B cell (primary cell): ENCODE data around the gene STK4. TPM values are rescaled to one million over a fixed set of nuclear protein-coding genes. Genes with fewer than 3 reads are reported as not detected.
A peak's percentile ranks its signal among the peaks of the same experiment; 100 is the strongest.

Source experiments
- ATAC-seq: fragments of 200-7000 bp; cut with Tn5 transposase; one replicate; pipeline ENCODE4 v1.10.0; 2021; ENCODE audit warnings: low read depth, mild to moderate bottlenecking, moderate number of reproducible peaks, moderate library complexity
- CTCF ChIA-PET: fragments of 350-600 bp; sonication (Branson Sonifier 250); formaldehyde crosslinking; loops from one replicate; lab custom pipeline; 2021; ENCODE audit warnings: antibody characterized with exemption, inconsistent platforms; lab: Charles Lee
- POLR2A ChIA-PET: fragments of 350-600 bp; sonication (Branson Sonifier 250); formaldehyde crosslinking; loops from one replicate; lab custom pipeline; 2021; ENCODE audit warnings: antibody characterized with exemption; lab: Charles Lee
- DNase-seq: peaks from one replicate; pipeline ENCODE4 v3.0.0; 2013
- H2AFZ ChIP-seq: 2 replicates; pipeline ENCODE4 v1.6.1; 2012; ENCODE audit warnings: mild to moderate bottlenecking, low read depth, low read length; ENCODE audit not compliant: insufficient read depth, poor library complexity, severe bottlenecking
- H3K27ac ChIP-seq, 2 donors: 1 replicate in 1 of 2; 2 replicates in 1 of 2; pipeline ENCODE4 v1.5.1; 2012 to 2013; ENCODE audit warnings: low read length in 2 of 2, mild to moderate bottlenecking in 2 of 2, moderate library complexity in 1 of 2
- H3K27me3 ChIP-seq, 4 experiments: fragments of 200-600 bp in 1 of 4; sonication (generic) in 1 of 4; replicated peaks in 1 of 4; 1 replicate in 2 of 4; 2 replicates in 2 of 4; pipeline versions ENCODE4 v1.6.1 to v1.7.0; 2013 to 2016; ENCODE audit warnings: low read length in 3 of 4, mild to moderate bottlenecking in 2 of 4, mixed read lengths in 1 of 4, moderate library complexity in 1 of 4; ENCODE audit not compliant: insufficient read depth in 4 of 4, control insufficient read depth in 3 of 4; ENCODE audit errors: control extremely low read depth in 1 of 4
- H3K36me3 ChIP-seq, 2 experiments: replicated peaks in 1 of 2; 1 replicate in 1 of 2; 2 replicates in 1 of 2; pipeline versions ENCODE4 v1.6.1 to v1.7.1; 2013; ENCODE audit warnings: low read length in 1 of 2; ENCODE audit not compliant: insufficient read depth in 2 of 2, control insufficient read depth in 1 of 2; ENCODE audit errors: control extremely low read depth in 1 of 2, extremely low read depth in 1 of 2
- H3K4me1 ChIP-seq, 2 donors: fragments of 200-600 bp in 1 of 2; sonication (generic) in 1 of 2; 1 replicate in 1 of 2; 2 replicates in 1 of 2; pipeline versions ENCODE4 v1.5.1 to v1.6.1; 2013 to 2017; ENCODE audit warnings: low read length in 2 of 2; ENCODE audit not compliant: control insufficient read depth in 2 of 2, insufficient read depth in 2 of 2
- H3K4me2 ChIP-seq: replicated peaks from 2 replicates; pipeline ENCODE3; 2012; ENCODE audit warnings: mild to moderate bottlenecking, low read depth, low read length; ENCODE audit not compliant: poor library complexity, severe bottlenecking
- H3K4me3 ChIP-seq, 5 experiments: fragments of 200-600 bp in 1 of 5; sonication (generic) in 1 of 5; 1 replicate in 3 of 5; 2 replicates in 2 of 5; pipeline versions ENCODE4 v1.5.1 to v1.7.0; 2011 to 2016; ENCODE audit warnings: low read length in 4 of 5, mild to moderate bottlenecking in 4 of 5, low read depth in 2 of 5, control low read depth in 1 of 5, moderate library complexity in 1 of 5; ENCODE audit not compliant: insufficient read depth in 1 of 5; ENCODE audit errors: control extremely low read depth in 1 of 5, extremely low read depth in 1 of 5
- H3K79me2 ChIP-seq: fragments of 200-600 bp; sonication (generic); one replicate; pipeline ENCODE4 v1.6.0; 2016; ENCODE audit warnings: low read length; ENCODE audit not compliant: control insufficient read depth, insufficient read depth
- H3K9ac ChIP-seq: fragments of 200-600 bp; sonication (generic); 2 replicates; pipeline ENCODE4 v1.6.1; 2017; ENCODE audit warnings: mild to moderate bottlenecking, low read length, moderate library complexity
- H3K9me3 ChIP-seq, 3 donors: one replicate each; pipeline versions ENCODE4 v1.6.1 to v1.7.1; 2013; ENCODE audit warnings: low read length in 2 of 3; ENCODE audit not compliant: control insufficient read depth in 2 of 3, insufficient read depth in 1 of 3; ENCODE audit errors: control extremely low read depth in 1 of 3
- H4K20me1 ChIP-seq: 2 replicates; pipeline ENCODE4 v1.6.0; 2012; ENCODE audit warnings: mild to moderate bottlenecking, low read length; ENCODE audit not compliant: insufficient read depth, control insufficient read depth, poor library complexity, severe bottlenecking
- H3K27ac Mint-ChIP-seq: one replicate; pipeline ENCODE4 v1.8.0; 2021; ENCODE audit warnings: mixed read lengths
- H3K27me3 Mint-ChIP-seq: one replicate; pipeline ENCODE4 v1.8.0; 2021; ENCODE audit warnings: mixed read lengths
- H3K4me1 Mint-ChIP-seq: one replicate; pipeline ENCODE4 v1.8.0; 2021; ENCODE audit warnings: mixed read lengths
- H3K4me3 Mint-ChIP-seq: one replicate; pipeline ENCODE4 v1.8.0; 2021; ENCODE audit warnings: mixed read lengths
- H3K9me3 Mint-ChIP-seq: one replicate; pipeline ENCODE4 v1.8.0; 2022; ENCODE audit warnings: mixed read lengths; ENCODE audit not compliant: insufficient read depth
- CTCF ChIP-seq: fragments of 200-600 bp; IDR thresholded peaks from one replicate; pipeline ENCODE4 v1.8.0; 2022; ENCODE audit warnings: antibody characterized with exemption, mild to moderate bottlenecking
- EZH2 ChIP-seq: IDR thresholded peaks from 2 replicates; pipeline ENCODE4 v1.6.1; 2012; ENCODE audit warnings: borderline replicate concordance, low read depth, mild to moderate bottlenecking, moderate library complexity, low read length; ENCODE audit not compliant: insufficient read depth, poor library complexity, severe bottlenecking
- WGBS: methylation state at CpG from one replicate; pipeline ENCODE4 v1.1.5; 2013; ENCODE audit warnings: missing lambda C conversion rate; ENCODE audit not compliant: insufficient coverage; 5-methylcytosine and 5-hydroxymethylcytosine counted together
- intact Hi-C: fragments of 100-400 bp; cut with micrococcal nuclease; formaldehyde crosslinking; loops from one replicate; pipeline ENCODE4 v1.10.0; 2022
- polyA plus RNA-seq: library from polyadenylated mRNA; depleted of rRNA; stranded (reverse); fragments of >200 nt; gene quantifications from 2 replicates; pipeline ENCODE4 v1.2.3, GENCODE V29; 2012
- total RNA-seq, 2 donors: library from RNA; stranded (reverse); fragments of 120-200 nt in 1 of 2; gene quantifications; 1 replicate in 1 of 2; 2 replicates in 1 of 2; pipeline versions ENCODE4 v1.2.3 to v1.2.4, GENCODE V29; 2013 to 2022

The STK4 gene
- total and polyA plus RNA-seq, 2 donors (not counting 1 experiment from before 2014, with no cell fraction given): 38.9 to 324 TPM

GRCh38 chr20:44961870-44962267 is 4.4 kb upstream of the STK4 start:
- POLR2A ChIA-PET: interaction anchor here (0.7 kb wide), 1 partner anchor 484 kb away, joined by 3 read pairs; no protein-coding TSS in a partner anchor
- CTCF ChIA-PET: interaction anchor here (1.5 to 1.7 kb wide), 2 partner anchors 9 to 135 kb away, joined by 3 to 5 read pairs; no protein-coding TSS in a partner anchor
- intact Hi-C loops: loop anchor here (2.0 to 10.0 kb wide), 4 partner anchors 17 to 455 kb away; partner anchors contain the start of genes PABPC1L, PIGT and PKIG
- H3K27me3 Mint-ChIP-seq: no peaks in the 10 kb centered on the region
- peak overlapping the region; percentile 32 for H3K4me3 Mint-ChIP-seq
- Histone ChIP-seq H3K4me3 (no peak overlapping the region), H3K36me3 (peaks cover 1 to 10% of the 10 kb centered on the region in 2 experiments), H3K9ac (no peak overlapping the region), H3K79me2 (peaks cover 71% of the 10 kb centered on the region), H3K27me3 (no peaks in the 10 kb centered on the region), H3K27ac (no peak overlapping the region), H4K20me1 (peaks cover 20% of the 10 kb centered on the region), H3K9me3 (no peaks in the 10 kb centered on the region), H3K4me1 (peaks cover 36 to 50% of the 10 kb centered on the region in 2 donors), H2AFZ (no peak overlapping the region), H3K4me2 (no peak overlapping the region)
- 90% methylated on average over 1 of the region's 3 CpGs for WGBS
- H3K9me3 Mint-ChIP-seq: no peaks in the 10 kb centered on the region
- H3K4me1 Mint-ChIP-seq: peaks cover 50% of the 10 kb centered on the region
- TF ChIP-seq EZH2 (no peak), CTCF (no peak)
- DNase-seq (no peak), ATAC-seq (no peak)
- H3K27ac Mint-ChIP-seq: no peak overlapping the region

GRCh38 chr20:44962483-44962882 is 3.8 kb upstream of the STK4 start:
- peaks cover 36 to 54% of the 10 kb centered on the region in 2 donors for H3K4me1 ChIP-seq
- Mint-ChIP-seq H3K4me3 (peak overlapping the region; percentile 6), H3K27me3 (no peaks in the 10 kb centered on the region), H3K9me3 (no peaks in the 10 kb centered on the region), H3K4me1 (peaks cover 48% of the 10 kb centered on the region), H3K27ac (no peak overlapping the region)
- peaks cover 20% of the 10 kb centered on the region for H4K20me1 ChIP-seq
- H3K36me3 ChIP-seq: peaks cover 1 to 10% of the 10 kb centered on the region in 2 experiments
- no peak overlapping the region for H3K9ac ChIP-seq
- intact Hi-C loops: loop anchor here (5.0 to 10.0 kb wide), 2 partner anchors 378 to 455 kb away; partner anchors contain the start of genes PIGT and PKIG
- H3K4me2 ChIP-seq: no peak overlapping the region
- no peak overlapping the region for H2AFZ ChIP-seq
- TF ChIP-seq EZH2 (no peak), CTCF (no peak)
- no peak overlapping the region for H3K4me3 ChIP-seq
- H3K27ac ChIP-seq: no peak overlapping the region
- no peak for DNase-seq
- H3K27me3 ChIP-seq: no peaks in the 10 kb centered on the region
- ChIA-PET CTCF (interaction anchor here (1.7 kb wide), 1 partner anchor 134 kb away, joined by 5 read pairs; no protein-coding TSS in a partner anchor), POLR2A (interaction anchor here (0.7 kb wide), 1 partner anchor 485 kb away, joined by 3 read pairs; no protein-coding TSS in a partner anchor)
- peaks cover 71% of the 10 kb centered on the region for H3K79me2 ChIP-seq
- H3K9me3 ChIP-seq: no peaks in the 10 kb centered on the region
- no peak for ATAC-seq
- 100% methylated on average over 3 of the region's 3 CpGs for WGBS
